H9 (cell line): Measurements from ENCODE around the gene PLEKHA7. TPM values are rescaled to one million over a fixed set of nuclear protein-coding genes. Genes with fewer than 3 reads are reported as not detected.

ENCODE experiments used
- DNase-seq: peaks from one replicate; pipeline ENCODE4 v3.0.0-alpha.2; 2017
- H2AFZ ChIP-seq: one replicate; pipeline ENCODE4 v1.6.1; 2013; ENCODE audit warnings: mild to moderate bottlenecking, low read length, control low read depth, moderate library complexity
- H2AK5ac ChIP-seq: 2 replicates; pipeline ENCODE4 v1.6.1; 2013; ENCODE audit warnings: low read length, control low read depth, mixed read lengths; ENCODE audit not compliant: insufficient read length
- H2BK120ac ChIP-seq: one replicate; pipeline ENCODE4 v1.6.1; 2013; ENCODE audit warnings: low read depth, mild to moderate bottlenecking, low read length, control low read depth, inconsistent platforms; ENCODE audit not compliant: poor library complexity, severe bottlenecking
- H2BK12ac ChIP-seq: 2 replicates; pipeline ENCODE4 v1.6.1; 2013; ENCODE audit warnings: low read length, control low read depth, mixed read lengths, low read depth; ENCODE audit not compliant: insufficient read length
- H2BK15ac ChIP-seq: 2 replicates; pipeline ENCODE4 v1.6.1; 2013; ENCODE audit warnings: low read depth, low read length, control low read depth
- H2BK20ac ChIP-seq: one replicate; pipeline ENCODE4 v1.6.1; 2013; ENCODE audit warnings: low read depth, mild to moderate bottlenecking, low read length, control low read depth, inconsistent platforms; ENCODE audit not compliant: poor library complexity, severe bottlenecking
- H2BK5ac ChIP-seq: 2 replicates; pipeline ENCODE4 v1.6.1; 2013; ENCODE audit warnings: low read length, control low read depth, mixed read lengths; ENCODE audit not compliant: insufficient read length
- H3K14ac ChIP-seq: 2 replicates; pipeline ENCODE4 v1.6.1; 2013; ENCODE audit warnings: low read length, control low read depth; ENCODE audit not compliant: insufficient read depth
- H3K18ac ChIP-seq: 2 replicates; pipeline ENCODE4 v1.6.1; 2013; ENCODE audit warnings: low read depth, mild to moderate bottlenecking, mixed read lengths, low read length, control low read depth; ENCODE audit not compliant: insufficient read length
- H3K23ac ChIP-seq: 2 replicates; pipeline ENCODE4 v1.6.1; 2013; ENCODE audit warnings: low read length, control low read depth, mixed read lengths, low read depth; ENCODE audit not compliant: insufficient read length
- H3K23me2 ChIP-seq: 2 replicates; pipeline ENCODE4 v1.6.1; 2013; ENCODE audit warnings: low read depth, mild to moderate bottlenecking, mixed read lengths, low read length, control low read depth; ENCODE audit not compliant: insufficient read length, poor library complexity, severe bottlenecking
- H3K27ac ChIP-seq: 2 replicates; pipeline ENCODE4 v1.5.1; 2013; ENCODE audit warnings: low read length, control low read depth, mixed read lengths, low read depth; ENCODE audit not compliant: insufficient read length
- H3K27me3 ChIP-seq: 2 replicates; pipeline ENCODE4 v1.6.1; 2013; ENCODE audit warnings: low read length, control low read depth, inconsistent platforms; ENCODE audit not compliant: insufficient read depth
- H3K4ac ChIP-seq: 2 replicates; pipeline ENCODE4 v1.6.1; 2013; ENCODE audit warnings: low read depth, mild to moderate bottlenecking, control low read depth, inconsistent platforms, low read length, moderate library complexity
- H3K4me1 ChIP-seq: 2 replicates; pipeline ENCODE4 v1.6.1; 2013; ENCODE audit warnings: low read length, control low read depth, inconsistent platforms; ENCODE audit not compliant: insufficient read depth
- H3K4me2 ChIP-seq: 2 replicates; pipeline ENCODE4 v1.6.1; 2013; ENCODE audit warnings: low read length, control low read depth, mixed read lengths; ENCODE audit not compliant: insufficient read length, insufficient read depth
- H3K56ac ChIP-seq: 2 replicates; pipeline ENCODE4 v1.6.1; 2013; ENCODE audit warnings: low read depth, mild to moderate bottlenecking, mixed read lengths, low read length, control low read depth; ENCODE audit not compliant: insufficient read length
- H3K79me1 ChIP-seq: 2 replicates; pipeline ENCODE4 v1.6.1; 2013; ENCODE audit warnings: low read depth, mild to moderate bottlenecking, moderate library complexity, low read length, control low read depth, inconsistent platforms; ENCODE audit not compliant: insufficient read depth, poor library complexity, severe bottlenecking
- H3K79me2 ChIP-seq: 2 replicates; pipeline ENCODE4 v1.6.1; 2013; ENCODE audit warnings: low read length, control low read depth, inconsistent platforms; ENCODE audit not compliant: insufficient read depth
- H3K9ac ChIP-seq: 2 replicates; pipeline ENCODE4 v1.6.1; 2013; ENCODE audit warnings: low read length, control low read depth, mixed read lengths; ENCODE audit not compliant: insufficient read length; ENCODE audit errors: extremely low read depth
- H3K9me3 ChIP-seq: one replicate; pipeline ENCODE4 v1.6.1; 2013; ENCODE audit warnings: low read depth, low read length, inconsistent platforms; ENCODE audit not compliant: control insufficient read depth
- H3T11ph ChIP-seq: one replicate; pipeline ENCODE4 v1.6.1; 2013; ENCODE audit warnings: mild to moderate bottlenecking, low read length, control low read depth, inconsistent platforms
- H4K20me1 ChIP-seq: one replicate; pipeline ENCODE4 v1.6.1; 2013; ENCODE audit not compliant: control insufficient read depth, insufficient read length, insufficient read depth
- H4K5ac ChIP-seq: 2 replicates; pipeline ENCODE4 v1.6.1; 2013; ENCODE audit warnings: low read depth, mild to moderate bottlenecking, mixed read lengths, low read length, control low read depth; ENCODE audit not compliant: insufficient read length
- H4K8ac ChIP-seq: replicated peaks from 2 replicates; pipeline ENCODE4 v1.6.1; 2013; ENCODE audit warnings: low read length, control low read depth, mixed read lengths, low read depth; ENCODE audit not compliant: insufficient read length
- H4K91ac ChIP-seq: 2 replicates; pipeline ENCODE4 v1.6.1; 2013; ENCODE audit warnings: low read depth, mild to moderate bottlenecking, moderate library complexity, mixed read lengths, low read length, control low read depth; ENCODE audit not compliant: insufficient read length
- H3K27ac Mint-ChIP-seq, 3 experiments: 2 replicates in 2 of 3; 3 replicates in 1 of 3; pipeline ENCODE4 v1.8.0; 2020 to 2021; ENCODE audit warnings: mixed read lengths in 3 of 3, mild to moderate bottlenecking in 1 of 3, moderate library complexity in 1 of 3
- H3K27me3 Mint-ChIP-seq: 2 replicates; pipeline ENCODE4 v1.8.0; 2021; ENCODE audit warnings: low read depth, mild to moderate bottlenecking, moderate library complexity, mixed read lengths
- H3K36me3 Mint-ChIP-seq, 3 experiments: 2 replicates in 2 of 3; 3 replicates in 1 of 3; pipeline ENCODE4 v1.8.0; 2020 to 2021; ENCODE audit warnings: low read depth in 3 of 3, mixed read lengths in 3 of 3; ENCODE audit not compliant: insufficient read depth in 1 of 3
- H3K4me1 Mint-ChIP-seq, 2 experiments: 2 replicates each; pipeline ENCODE4 v1.8.0; 2020; ENCODE audit warnings: mixed read lengths in 2 of 2
- H3K4me3 Mint-ChIP-seq, 2 experiments: 2 replicates in 1 of 2; 3 replicates in 1 of 2; pipeline ENCODE4 v1.8.0; 2020 to 2021; ENCODE audit warnings: mild to moderate bottlenecking in 2 of 2, mixed read lengths in 2 of 2, moderate library complexity in 1 of 2
- H3K9me3 Mint-ChIP-seq, 2 experiments: 2 replicates in 1 of 2; 3 replicates in 1 of 2; pipeline ENCODE4 v1.8.0; 2020; ENCODE audit warnings: mild to moderate bottlenecking in 2 of 2, mixed read lengths in 2 of 2, moderate library complexity in 1 of 2
- CTCF ChIP-seq: fragments of 200-600 bp; sonication (generic); conservative IDR thresholded peaks from 3 replicates; pipeline ENCODE4 v1.8.0; 2021; ENCODE audit warnings: antibody characterized with exemption, mild to moderate bottlenecking
- WGBS: extraction: QIAGEN DNeasy Blood & Tissue Kit; methylation state at CpG from one replicate; pipeline ENCODE4 v1.1.7; 2013; ENCODE audit warnings: missing lambda C conversion rate, low lambda C conversion rate, mixed read lengths; ENCODE audit not compliant: insufficient read length; ENCODE audit errors: extremely low coverage; 5-methylcytosine and 5-hydroxymethylcytosine counted together
- total RNA-seq: library from RNA; stranded (reverse); gene quantifications from 2 replicates; pipeline ENCODE4 v1.2.1, GENCODE V29; 2021

PLEKHA7 gene
- total RNA-seq, 1 experiment from 2014 or later, result 21.0 TPM

GRCh38 chr11:16853266-16853665, 160.9 kb downstream of the PLEKHA7 start:
- no CpG with 5 or more reads among the region's 1 CpG for WGBS
- Histone ChIP-seq H4K20me1 (no peaks in the 10 kb centered on the region), H3K9me3 (no peaks in the 10 kb centered on the region), H3K27ac (no peak overlapping the region), H3K79me1 (no peaks in the 10 kb centered on the region), H3K23me2 (no peaks in the 10 kb centered on the region), H4K8ac (no peak overlapping the region), H3K56ac (no peak overlapping the region), H3K4me1 (no peaks in the 10 kb centered on the region), H3K14ac (no peak overlapping the region), H4K5ac (no peak overlapping the region), H2BK15ac (no peak overlapping the region), H2AK5ac (no peak overlapping the region), H3K9ac (no peak overlapping the region), H3K27me3 (no peaks in the 10 kb centered on the region), H2AFZ (no peak overlapping the region), H4K91ac (no peak overlapping the region), H3K18ac (no peak overlapping the region), H2BK12ac (no peak overlapping the region), H3K4ac (no peak overlapping the region), H3K79me2 (no peaks in the 10 kb centered on the region), H3K4me2 (no peak overlapping the region), H2BK20ac (no peak overlapping the region), H2BK5ac (no peak overlapping the region), H2BK120ac (no peak overlapping the region), H3K23ac (no peak overlapping the region), H3T11ph (no peak overlapping the region)
- Mint-ChIP-seq H3K36me3 (peaks cover 0 to 38% (median 10%) of the 10 kb centered on the region in 3 experiments; a peak in 6 of 7 replicates), H3K9me3 (no peaks in the 10 kb centered on the region), H3K4me1 (no peaks in the 10 kb centered on the region), H3K27ac (no peak overlapping the region), H3K27me3 (no peaks in the 10 kb centered on the region), H3K4me3 (no peak overlapping the region)
- no peak for TF ChIP-seq CTCF
- no peak for DNase-seq
